ENCODE measurements around the gene HTT. TPM values are rescaled to one million over a fixed set of nuclear protein-coding genes. Genes with fewer than 3 reads are reported as not detected.

Gene HTT
- total RNA-seq, 1 experiment from 2014 or later, result 64.4 TPM

DNA sequence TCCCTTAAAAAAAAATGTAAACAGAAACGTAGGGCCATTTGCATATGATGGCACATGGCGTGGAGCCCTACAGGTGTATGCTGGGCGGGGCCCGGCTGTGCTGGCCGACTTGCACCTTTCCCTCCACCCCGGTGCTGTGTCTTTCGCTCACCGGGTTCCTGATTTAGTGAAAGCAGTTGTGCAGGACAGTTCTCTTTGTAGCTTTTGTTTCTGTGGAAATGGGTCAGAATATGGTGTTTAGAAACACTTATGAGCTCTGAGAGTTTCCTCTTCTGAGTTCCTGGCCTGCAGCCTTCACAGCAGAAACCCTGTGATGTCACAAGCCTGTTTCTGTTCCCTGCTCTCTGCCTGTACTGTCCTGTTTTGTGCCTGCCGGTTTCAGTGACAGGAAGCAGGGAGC, 152.0 kb downstream of the HTT start:
- Histone ChIP-seq H3K9me3 (ENCODE audit: control insufficient read depth, low read depth, low read length) (no peaks in the 10 kb centered on the region), H3K79me1 (ENCODE audit: insufficient read depth, low read depth, low read length, poor library complexity, severe bottlenecking) (no peaks in the 10 kb centered on the region), H3K14ac (ENCODE audit: insufficient read depth, low read length) (no peak overlapping the region), H3K27ac (ENCODE audit: insufficient read length, low read depth, low read length) (no peak overlapping the region), H2BK15ac (ENCODE audit: low read depth, low read length) (no peak overlapping the region), H3K23ac (ENCODE audit: insufficient read length, low read depth, low read length) (no peak overlapping the region), H3K4ac (ENCODE audit: low read depth, low read length) (no peak overlapping the region), H4K5ac (ENCODE audit: insufficient read length, low read depth, low read length) (no peak overlapping the region), H4K91ac (ENCODE audit: insufficient read length, low read depth, low read length) (no peak overlapping the region), H3K56ac (ENCODE audit: insufficient read length, low read depth, low read length) (no peak overlapping the region), H3K9ac (ENCODE audit: extremely low read depth, insufficient read length, low read length) (no peak overlapping the region), H2BK20ac (ENCODE audit: low read depth, low read length, poor library complexity, severe bottlenecking) (no peak overlapping the region), H3K23me2 (ENCODE audit: insufficient read length, low read depth, low read length, poor library complexity, severe bottlenecking) (no peaks in the 10 kb centered on the region), H2AK5ac (ENCODE audit: insufficient read length, low read length) (no peak overlapping the region), H2AFZ (ENCODE audit: low read length) (no peak overlapping the region), H2BK120ac (ENCODE audit: low read depth, low read length, poor library complexity, severe bottlenecking) (no peak overlapping the region), H3K79me2 (ENCODE audit: insufficient read depth, low read length) (no peaks in the 10 kb centered on the region), H4K8ac (replicated peaks; ENCODE audit: insufficient read length, low read depth, low read length) (no peak overlapping the region), H2BK12ac (ENCODE audit: insufficient read length, low read depth, low read length) (no peak overlapping the region), H4K20me1 (ENCODE audit: control insufficient read depth, insufficient read depth, insufficient read length) (peaks cover 5% of the 10 kb centered on the region), H3K18ac (ENCODE audit: insufficient read length, low read depth, low read length) (no peak overlapping the region), H3T11ph (ENCODE audit: low read length) (no peak overlapping the region), H2BK5ac (ENCODE audit: insufficient read length, low read length) (no peak overlapping the region), H3K4me1 (ENCODE audit: insufficient read depth, low read length) (no peaks in the 10 kb centered on the region), H3K4me2 (ENCODE audit: insufficient read depth, insufficient read length, low read length) (no peak overlapping the region), H3K27me3 (ENCODE audit: insufficient read depth, low read length) (no peaks in the 10 kb centered on the region)
- no CpG with 5 or more reads among the region's 9 CpGs for WGBS (ENCODE audit: extremely low coverage, insufficient read length, low lambda C conversion rate)
- no peak for DNase-seq
- no peak overlapping the region for H3K4me3 Mint-ChIP-seq
- no peaks in the 10 kb centered on the region for H3K27me3 Mint-ChIP-seq (ENCODE audit: low read depth)
- peaks cover 3 to 7% of the 10 kb centered on the region in 2 experiments; a peak in 3 of 5 replicates for H3K9me3 Mint-ChIP-seq
- H3K4me1 Mint-ChIP-seq, result no peaks in the 10 kb centered on the region
- peaks cover 51 to 79% (median 68%) of the 10 kb centered on the region in 3 experiments for H3K36me3 Mint-ChIP-seq (ENCODE audit: insufficient read depth in 1 of 3, low read depth in 3 of 3)
- H3K27ac Mint-ChIP-seq, result no peak overlapping the region
- TF ChIP-seq, protein P1, sequence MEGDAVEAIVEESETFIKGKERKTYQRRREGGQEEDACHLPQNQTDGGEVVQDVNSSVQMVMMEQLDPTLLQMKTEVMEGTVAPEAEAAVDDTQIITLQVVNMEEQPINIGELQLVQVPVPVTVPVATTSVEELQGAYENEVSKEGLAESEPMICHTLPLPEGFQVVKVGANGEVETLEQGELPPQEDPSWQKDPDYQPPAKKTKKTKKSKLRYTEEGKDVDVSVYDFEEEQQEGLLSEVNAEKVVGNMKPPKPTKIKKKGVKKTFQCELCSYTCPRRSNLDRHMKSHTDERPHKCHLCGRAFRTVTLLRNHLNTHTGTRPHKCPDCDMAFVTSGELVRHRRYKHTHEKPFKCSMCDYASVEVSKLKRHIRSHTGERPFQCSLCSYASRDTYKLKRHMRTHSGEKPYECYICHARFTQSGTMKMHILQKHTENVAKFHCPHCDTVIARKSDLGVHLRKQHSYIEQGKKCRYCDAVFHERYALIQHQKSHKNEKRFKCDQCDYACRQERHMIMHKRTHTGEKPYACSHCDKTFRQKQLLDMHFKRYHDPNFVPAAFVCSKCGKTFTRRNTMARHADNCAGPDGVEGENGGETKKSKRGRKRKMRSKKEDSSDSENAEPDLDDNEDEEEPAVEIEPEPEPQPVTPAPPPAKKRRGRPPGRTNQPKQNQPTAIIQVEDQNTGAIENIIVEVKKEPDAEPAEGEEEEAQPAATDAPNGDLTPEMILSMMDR (conservative IDR thresholded peaks at IDR 0.05), result no peak
